RWPE2 (cell line): ENCODE data around the gene CD3D.

Experiments
- ATAC-seq: fragments of 200-7000 bp; cut with Tn5 transposase; 3 replicates; pipeline ENCODE4 v1.9.1; 2021; ENCODE audit warnings: low read depth
- DNase-seq: peaks from one replicate; pipeline ENCODE4 v3.0.0-alpha.2; 2020; ENCODE audit warnings: low spot score
- H3K27ac ChIP-seq: fragments of 450-650 bp; 2 replicates; pipeline ENCODE4 v1.5.1; 2017; ENCODE audit warnings: mild to moderate bottlenecking; ENCODE audit not compliant: poor library complexity, severe bottlenecking
- H3K27me3 ChIP-seq: fragments of 250-450 bp; sonication (Bioruptor Pico); 2 replicates; pipeline ENCODE4 v1.5.1; 2021; ENCODE audit warnings: mild to moderate bottlenecking, moderate library complexity; ENCODE audit not compliant: insufficient read depth, poor library complexity, severe bottlenecking
- H3K36me3 ChIP-seq: fragments of 250-450 bp; sonication (Bioruptor Pico); 2 replicates; pipeline ENCODE4 v1.5.1; 2020; ENCODE audit warnings: low read depth, mild to moderate bottlenecking, moderate library complexity
- H3K4me1 ChIP-seq: fragments of 250-450 bp; sonication (Bioruptor Pico); 2 replicates; pipeline ENCODE4 v1.5.1; 2021; ENCODE audit warnings: mild to moderate bottlenecking, moderate library complexity; ENCODE audit not compliant: insufficient read depth, poor library complexity, severe bottlenecking
- H3K4me3 ChIP-seq: fragments of 250-450 bp; sonication (Bioruptor Pico); 2 replicates; pipeline ENCODE4 v1.5.1; 2021; ENCODE audit warnings: mild to moderate bottlenecking, moderate library complexity; ENCODE audit not compliant: severe bottlenecking
- H3K9me3 ChIP-seq: fragments of 250-450 bp; sonication (Bioruptor Pico); 2 replicates; pipeline ENCODE4 v1.5.1; 2021; ENCODE audit warnings: mild to moderate bottlenecking, moderate library complexity; ENCODE audit not compliant: severe bottlenecking
- CTCF ChIP-seq: fragments of 450-650 bp; IDR thresholded peaks from one replicate; pipeline ENCODE4 v1.5.1; 2017; ENCODE audit warnings: mild to moderate bottlenecking, moderate library complexity; ENCODE audit not compliant: poor library complexity, severe bottlenecking

Gene CD3D

GRCh38 chr11:118353084-118353710 is 10.7 kb upstream of the CD3D start:
- ATAC-seq, result no peak

GRCh38 chr11:118349475-118349874 is 7.0 kb upstream of the CD3D start:
- H3K9me3 ChIP-seq, result no peaks in the 10 kb centered on the region
- ATAC-seq (no peak), DNase-seq (no peak)
- H3K27me3 ChIP-seq, result no peaks in the 10 kb centered on the region
- H3K27ac ChIP-seq, result no peak overlapping the region
- no peaks in the 10 kb centered on the region for H3K36me3 ChIP-seq
- H3K4me3 ChIP-seq, result no peak overlapping the region
- TF ChIP-seq CTCF, result no peak
- H3K4me1 ChIP-seq, result no peaks in the 10 kb centered on the region

More at GRCh38 chr11:118353084-118353710, 10.7 kb upstream of the CD3D start:
- peak; percentile 84 for TF ChIP-seq CTCF
- H3K4me3 ChIP-seq, result no peak overlapping the region
- no peak overlapping the region for H3K27ac ChIP-seq
- no peak for DNase-seq
- H3K27me3 ChIP-seq, result no peaks in the 10 kb centered on the region
- no peaks in the 10 kb centered on the region for H3K36me3 ChIP-seq
- H3K4me1 ChIP-seq, result no peaks in the 10 kb centered on the region
- no peaks in the 10 kb centered on the region for H3K9me3 ChIP-seq

GRCh38 chr11:118343981-118344515 is 1.5 kb upstream of the CD3D start, which contains the start of gene CD3G:
Gene CD3G (plus strand): TSS chr11:118344344. CDS start chr11:118344424, 80 bp downstream.
- H3K4me3 ChIP-seq, result no peak within 1 kb of the TSS
- no peak for ATAC-seq
- no peak for DNase-seq
- no peaks in the 10 kb centered on the region for H3K36me3 ChIP-seq
- no peaks in the 10 kb centered on the region for H3K9me3 ChIP-seq
- no peaks in the 10 kb centered on the region for H3K27me3 ChIP-seq
- no peaks in the 10 kb centered on the region for H3K4me1 ChIP-seq
- TF ChIP-seq CTCF, result no peak
- H3K27ac ChIP-seq, result no peak within 1 kb of the TSS

- H3K9me3 ChIP-seq, result no peaks in the 10 kb centered on the region
- no peak overlapping the region for H3K27ac ChIP-seq
- no peak for TF ChIP-seq CTCF
- no peak for ATAC-seq
- H3K4me3 ChIP-seq, result no peak overlapping the region
- no peak for DNase-seq
- H3K36me3 ChIP-seq, result no peaks in the 10 kb centered on the region
- H3K27me3 ChIP-seq, result no peaks in the 10 kb centered on the region
- no peaks in the 10 kb centered on the region for H3K4me1 ChIP-seq
Measured at GRCh38 chr11:118343248-118343647, 743 bp upstream of the CD3D start.
